ENCODE data around the gene STARD3. TPM values are rescaled to one million over a fixed set of nuclear protein-coding genes. Genes with fewer than 3 reads are reported as not detected.

The STARD3 gene
- total and polyA plus RNA-seq, 2 of the 13 experiments (the other 11 are each of a cell fraction or from before 2014, with no cell fraction given): 34.6 to 100 TPM

GRCh38 chr17:39687546-39688474 lies 50.9 kb downstream of the STARD3 start, which contains the start of gene PGAP3 (continued):
- TF ChIP-seq MIER3 (CRISPR knock-in tag; IDR thresholded peaks at IDR 0.05; ENCODE audit: borderline replicate concordance) (no peak), KDM5A (IDR thresholded peaks at IDR 0.05; ENCODE audit: borderline replicate concordance, low read length) (peak; percentile 91), POLR2G (IDR thresholded peaks at IDR 0.05; ENCODE audit: low read depth, low read length) (peak; percentile 84), ZNF850 (CRISPR knock-in tag; conservative IDR thresholded peaks at IDR 0.05) (no peak), ZNF577 (CRISPR knock-in tag; IDR thresholded peaks at IDR 0.05; ENCODE audit: borderline replicate concordance, low read depth) (no peak), ZNF512 (CRISPR knock-in tag; IDR thresholded peaks at IDR 0.05) (no peak), ZNF367 (CRISPR knock-in tag; IDR thresholded peaks at IDR 0.05; ENCODE audit: borderline replicate concordance) (no peak), FOXA3 (CRISPR knock-in tag; IDR thresholded peaks at IDR 0.05) (peak; percentile 48), RBM22 (optimal IDR thresholded peaks at IDR 0.05; ENCODE audit: low read length) (no peak), ZBTB8A (CRISPR knock-in tag; IDR thresholded peaks at IDR 0.05; ENCODE audit: borderline replicate concordance, low read depth) (no peak), ARNT2 (CRISPR knock-in tag; IDR thresholded peaks at IDR 0.05; ENCODE audit: low read depth) (peak; percentile 80; the same call in 1 of the 2 replicates), ZNF562 (CRISPR knock-in tag; IDR thresholded peaks at IDR 0.05; ENCODE audit: borderline replicate concordance) (no peak), ETS1 (CRISPR knock-in tag; IDR thresholded peaks at IDR 0.05) (no peak), ZNF543 (CRISPR knock-in tag; IDR thresholded peaks at IDR 0.05) (peak; percentile 73; the same call in 1 of the 2 replicates), KLF9 (CRISPR knock-in tag; IDR thresholded peaks at IDR 0.05; ENCODE audit: low read depth) (peak; percentile 74; the same call in 1 of the 2 replicates), TOPORS (CRISPR knock-in tag; IDR thresholded peaks at IDR 0.05) (peak; percentile 58; the same call in 1 of the 2 replicates)
- TF ChIP-seq, protein P1, sequence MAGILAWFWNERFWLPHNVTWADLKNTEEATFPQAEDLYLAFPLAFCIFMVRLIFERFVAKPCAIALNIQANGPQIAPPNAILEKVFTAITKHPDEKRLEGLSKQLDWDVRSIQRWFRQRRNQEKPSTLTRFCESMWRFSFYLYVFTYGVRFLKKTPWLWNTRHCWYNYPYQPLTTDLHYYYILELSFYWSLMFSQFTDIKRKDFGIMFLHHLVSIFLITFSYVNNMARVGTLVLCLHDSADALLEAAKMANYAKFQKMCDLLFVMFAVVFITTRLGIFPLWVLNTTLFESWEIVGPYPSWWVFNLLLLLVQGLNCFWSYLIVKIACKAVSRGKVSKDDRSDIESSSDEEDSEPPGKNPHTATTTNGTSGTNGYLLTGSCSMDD (CRISPR knock-in tag; IDR thresholded peaks at IDR 0.05): no peak
- TF ChIP-seq, protein P2, sequence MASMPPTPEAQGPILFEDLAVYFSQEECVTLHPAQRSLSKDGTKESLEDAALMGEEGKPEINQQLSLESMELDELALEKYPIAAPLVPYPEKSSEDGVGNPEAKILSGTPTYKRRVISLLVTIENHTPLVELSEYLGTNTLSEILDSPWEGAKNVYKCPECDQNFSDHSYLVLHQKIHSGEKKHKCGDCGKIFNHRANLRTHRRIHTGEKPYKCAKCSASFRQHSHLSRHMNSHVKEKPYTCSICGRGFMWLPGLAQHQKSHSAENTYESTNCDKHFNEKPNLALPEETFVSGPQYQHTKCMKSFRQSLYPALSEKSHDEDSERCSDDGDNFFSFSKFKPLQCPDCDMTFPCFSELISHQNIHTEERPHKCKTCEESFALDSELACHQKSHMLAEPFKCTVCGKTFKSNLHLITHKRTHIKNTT (CRISPR knock-in tag; IDR thresholded peaks at IDR 0.05): no peak
- TF ChIP-seq, protein P3, sequence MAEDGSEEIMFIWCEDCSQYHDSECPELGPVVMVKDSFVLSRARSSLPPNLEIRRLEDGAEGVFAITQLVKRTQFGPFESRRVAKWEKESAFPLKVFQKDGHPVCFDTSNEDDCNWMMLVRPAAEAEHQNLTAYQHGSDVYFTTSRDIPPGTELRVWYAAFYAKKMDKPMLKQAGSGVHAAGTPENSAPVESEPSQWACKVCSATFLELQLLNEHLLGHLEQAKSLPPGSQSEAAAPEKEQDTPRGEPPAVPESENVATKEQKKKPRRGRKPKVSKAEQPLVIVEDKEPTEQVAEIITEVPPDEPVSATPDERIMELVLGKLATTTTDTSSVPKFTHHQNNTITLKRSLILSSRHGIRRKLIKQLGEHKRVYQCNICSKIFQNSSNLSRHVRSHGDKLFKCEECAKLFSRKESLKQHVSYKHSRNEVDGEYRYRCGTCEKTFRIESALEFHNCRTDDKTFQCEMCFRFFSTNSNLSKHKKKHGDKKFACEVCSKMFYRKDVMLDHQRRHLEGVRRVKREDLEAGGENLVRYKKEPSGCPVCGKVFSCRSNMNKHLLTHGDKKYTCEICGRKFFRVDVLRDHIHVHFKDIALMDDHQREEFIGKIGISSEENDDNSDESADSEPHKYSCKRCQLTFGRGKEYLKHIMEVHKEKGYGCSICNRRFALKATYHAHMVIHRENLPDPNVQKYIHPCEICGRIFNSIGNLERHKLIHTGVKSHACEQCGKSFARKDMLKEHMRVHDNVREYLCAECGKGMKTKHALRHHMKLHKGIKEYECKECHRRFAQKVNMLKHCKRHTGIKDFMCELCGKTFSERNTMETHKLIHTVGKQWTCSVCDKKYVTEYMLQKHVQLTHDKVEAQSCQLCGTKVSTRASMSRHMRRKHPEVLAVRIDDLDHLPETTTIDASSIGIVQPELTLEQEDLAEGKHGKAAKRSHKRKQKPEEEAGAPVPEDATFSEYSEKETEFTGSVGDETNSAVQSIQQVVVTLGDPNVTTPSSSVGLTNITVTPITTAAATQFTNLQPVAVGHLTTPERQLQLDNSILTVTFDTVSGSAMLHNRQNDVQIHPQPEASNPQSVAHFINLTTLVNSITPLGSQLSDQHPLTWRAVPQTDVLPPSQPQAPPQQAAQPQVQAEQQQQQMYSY (CRISPR knock-in tag; IDR thresholded peaks at IDR 0.05): no peak

Data from HepG2 (cell line).